Activated CD8-positive, alpha-beta memory T cell treated with anti-CD3 and anti-CD28 coated beads for 1 hour (primary cell): ENCODE measurements around the gene CACNB1.

Source experiments
- DNase-seq, 2 donors: peaks; one replicate each; pipeline ENCODE4 v3.0.0-alpha.2; 2020; ENCODE audit warnings: low read depth in 1 of 2; ENCODE audit errors: extremely low read depth in 1 of 2

Gene CACNB1

GRCh38 chr17:39153599-39154051, 43.8 kb downstream of the CACNB1 start:
- DNase-seq = peak; percentile 73 to 93

- DNase-seq = no peak
Measured at GRCh38 chr17:39151943-39152818, 45.3 kb downstream of the CACNB1 start.

GRCh38 chr17:39151150-39151942, 46.1 kb downstream of the CACNB1 start, which contains the start of gene PLXDC1:
PLXDC1 (minus strand) TSS chr17:39151637; CDS start chr17:39151437, 200 bp downstream.
- DNase-seq = no peak

DNA sequence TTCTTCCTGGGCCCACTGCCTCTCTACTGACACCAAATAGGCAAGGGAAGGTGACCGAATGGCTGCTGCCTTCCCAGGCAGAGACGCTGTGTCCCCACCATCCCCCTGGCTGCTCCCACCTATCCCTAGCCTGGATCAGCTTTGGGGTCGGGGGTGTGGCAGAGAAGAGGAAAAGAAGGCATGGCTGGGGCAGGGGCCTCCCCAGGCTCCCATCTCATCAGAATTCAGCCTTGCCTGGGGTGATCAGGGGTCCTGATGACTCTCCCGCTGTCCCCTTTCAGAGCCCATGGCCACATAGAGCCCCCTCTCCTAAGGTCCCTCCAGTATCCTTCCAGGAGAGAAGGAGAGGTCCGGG, 46.7 kb downstream of the CACNB1 start:
- no peak for DNase-seq

GRCh38 chr17:39150104-39150634, 47.3 kb downstream of the CACNB1 start:
- no peak for DNase-seq

GRCh38 chr17:39147221-39148185, 50.0 kb downstream of the CACNB1 start:
- DNase-seq = no peak

DNA sequence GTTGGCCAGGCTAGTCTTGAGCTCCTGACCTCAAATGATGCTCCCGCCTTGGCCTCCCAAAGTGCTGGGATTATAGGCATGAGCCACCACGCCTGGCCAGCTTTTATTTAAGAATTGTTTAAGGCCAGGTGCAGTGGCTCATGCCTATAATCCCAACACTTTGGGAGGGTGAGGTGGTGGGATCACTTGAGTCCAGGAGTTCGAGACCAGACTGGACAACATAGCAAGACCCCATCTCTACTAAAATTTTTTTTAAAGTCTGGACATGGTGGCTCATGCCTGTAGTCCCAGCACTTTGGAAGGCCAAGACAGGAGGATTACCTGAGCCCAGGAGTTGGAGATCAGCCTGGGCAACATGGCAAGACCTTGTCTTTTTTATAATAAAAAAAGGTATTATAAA, 51.2 kb downstream of the CACNB1 start:
- no peak for DNase-seq

- no peak for DNase-seq
Measured at GRCh38 chr17:39145143-39145542, 52.3 kb downstream of the CACNB1 start.

DNA sequence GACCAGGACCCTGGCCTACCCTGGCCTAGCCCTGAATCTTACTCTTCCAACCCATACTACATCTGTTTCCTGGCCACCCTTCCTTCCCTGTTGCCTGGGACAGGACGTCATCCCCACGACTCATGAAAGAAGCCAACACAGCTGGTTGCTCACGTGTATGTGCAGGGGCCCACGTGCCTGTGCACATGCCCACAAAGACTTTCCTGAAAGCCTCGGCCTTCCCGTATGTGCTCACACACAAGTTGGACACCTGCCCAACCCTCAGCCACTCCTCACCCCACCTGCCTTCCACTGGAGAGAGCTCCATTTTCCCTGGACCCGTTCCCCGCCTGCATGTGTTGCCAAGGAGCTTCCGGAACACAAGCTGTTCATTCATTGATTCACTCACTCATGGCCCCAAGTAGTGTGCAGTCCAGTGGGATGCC, 53.0 kb downstream of the CACNB1 start:
- DNase-seq = no peak

DNA sequence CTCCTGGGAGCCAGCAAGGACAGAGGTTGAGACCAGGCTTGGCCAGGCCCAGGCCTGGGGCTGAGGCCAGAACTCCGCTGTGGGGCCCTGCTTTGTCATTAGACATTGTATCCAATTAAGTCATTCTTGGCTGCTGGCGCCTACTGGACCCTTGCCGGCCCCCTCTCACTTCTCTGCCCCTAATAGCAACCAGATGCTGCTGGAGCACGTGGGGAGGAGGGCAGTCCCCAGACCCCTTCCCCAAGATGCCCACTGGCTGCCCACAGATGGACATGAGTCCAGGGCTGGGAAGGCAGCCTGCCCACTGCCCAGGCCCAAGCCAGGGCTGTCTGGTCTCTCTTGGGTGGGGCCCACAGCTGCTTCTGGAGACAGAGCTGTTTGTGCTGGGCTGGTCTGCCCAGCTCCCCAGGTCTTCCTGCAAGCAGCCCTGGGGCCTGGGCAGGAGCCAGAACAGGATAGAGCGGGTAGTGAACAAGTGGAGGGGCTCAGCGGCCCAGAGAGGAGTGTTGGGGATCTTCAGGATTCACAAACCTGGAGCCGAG, 53.8 kb downstream of the CACNB1 start:
- no peak for DNase-seq

DNA sequence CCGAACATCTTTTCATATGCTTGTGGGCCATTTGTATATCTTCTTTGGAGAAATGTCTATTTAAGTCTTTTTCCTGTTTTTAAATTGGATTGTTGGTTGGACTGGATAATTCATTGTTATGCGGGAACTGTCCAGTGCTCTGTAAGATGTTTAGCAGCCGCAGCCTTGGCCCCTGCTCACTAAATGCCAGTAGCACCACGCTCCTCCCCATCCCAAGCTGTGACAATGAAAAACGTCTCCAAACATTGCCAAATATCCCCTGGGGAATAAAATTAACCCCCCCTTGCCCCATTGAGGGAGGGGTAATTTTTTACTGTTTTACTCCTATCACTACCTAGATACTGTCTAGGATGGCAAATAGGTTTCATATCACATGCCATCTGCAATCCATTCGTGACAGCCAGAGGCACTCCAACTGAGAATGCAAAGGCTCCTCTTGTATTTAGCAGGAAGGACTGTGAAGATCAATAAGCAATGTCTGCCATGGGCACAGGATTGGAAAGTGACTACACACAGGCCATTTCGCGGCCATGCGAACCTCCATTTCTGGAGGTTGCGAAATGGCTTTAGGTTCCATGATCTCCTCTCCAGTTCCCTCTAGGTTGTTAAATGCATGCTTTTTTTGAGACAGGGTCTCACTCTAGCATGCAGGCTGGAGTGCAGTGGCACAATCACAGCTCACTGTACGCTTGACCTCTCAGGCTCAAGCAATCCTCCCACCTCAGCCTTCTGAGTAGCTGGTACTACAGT, 55.4 kb downstream of the CACNB1 start:
- DNase-seq = no peak

- DNase-seq = no peak
Measured at GRCh38 chr17:39141294-39141693, 56.2 kb downstream of the CACNB1 start.

- DNase-seq = no peak
Measured at GRCh38 chr17:39139561-39139960, 57.9 kb downstream of the CACNB1 start.

DNA sequence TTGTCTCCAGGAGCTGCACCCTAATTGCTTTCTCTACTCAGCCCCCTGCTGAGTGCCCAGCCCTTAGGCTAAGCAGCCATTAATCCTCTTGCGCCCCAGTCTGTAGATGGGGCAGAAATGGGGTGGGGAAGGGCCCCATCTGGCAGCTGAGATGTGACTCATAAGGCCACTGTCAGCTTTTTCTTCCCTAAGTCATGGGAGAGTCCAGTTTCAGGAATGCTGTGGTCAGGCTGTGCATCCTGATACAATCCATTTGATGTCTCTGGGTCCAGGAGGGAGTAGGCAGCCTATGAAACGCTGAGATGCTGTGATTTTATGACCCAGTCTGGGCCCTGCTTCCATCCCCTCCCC, 58.3 kb downstream of the CACNB1 start:
- no peak for DNase-seq

- DNase-seq = no peak
Measured at GRCh38 chr17:39138431-39139160, 58.9 kb downstream of the CACNB1 start.

- DNase-seq = no peak
Measured at GRCh38 chr17:39134878-39135277, 62.6 kb downstream of the CACNB1 start.

- no peak for DNase-seq
Measured at GRCh38 chr17:39132192-39132610, 65.3 kb downstream of the CACNB1 start.

DNA sequence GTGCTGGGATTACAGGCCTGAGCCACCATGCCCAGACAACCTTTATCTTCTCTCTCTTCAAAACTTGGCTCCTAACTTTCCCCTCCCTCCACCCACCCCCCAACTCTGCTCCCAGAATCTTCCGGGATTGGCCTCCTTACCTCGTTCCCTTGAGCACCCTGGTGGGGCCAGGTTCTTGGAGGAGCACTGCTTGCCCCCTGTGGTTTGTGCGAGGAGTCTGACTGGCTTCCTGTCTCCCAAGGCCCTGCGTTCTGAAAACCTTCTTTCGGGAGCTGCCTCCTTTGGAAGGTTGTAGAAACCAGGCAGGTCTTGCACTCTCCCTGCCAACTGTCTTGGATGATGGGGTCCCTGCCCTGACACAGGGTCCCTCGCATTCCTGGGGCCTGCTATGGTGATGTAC, 65.9 kb downstream of the CACNB1 start:
- no peak for DNase-seq

DNA sequence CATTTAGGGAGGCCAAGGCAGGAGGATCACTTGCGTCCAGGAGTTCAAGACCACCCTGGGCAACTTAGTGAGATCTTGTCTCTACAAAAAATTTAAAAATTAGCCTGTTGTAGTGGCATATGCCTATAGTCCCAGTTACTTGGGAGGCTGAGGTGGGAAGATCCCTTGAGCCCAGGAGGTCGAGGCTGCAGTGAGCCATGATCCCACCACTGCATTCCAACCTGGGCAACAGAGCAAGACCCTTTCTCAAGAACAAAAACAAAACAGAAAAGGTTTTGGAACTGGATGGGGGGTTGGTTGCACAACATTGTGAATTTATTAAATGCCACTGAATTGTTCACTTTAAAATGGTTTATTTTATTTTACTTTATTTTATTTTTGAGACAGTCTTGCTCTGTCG, 67.3 kb downstream of the CACNB1 start:
- DNase-seq = no peak
